Activated CD8-positive, alpha-beta memory T cell treated with anti-CD3 and anti-CD28 coated beads for 24 hours (primary cell): ENCODE measurements around the gene FN1.
"Not testable (repeated sequence)": the region's sequence is repeated elsewhere in the genome, so short reads cannot be mapped to it uniquely, and the experiment has no call there.

Source experiments
- DNase-seq: peaks from one replicate; pipeline ENCODE4 v3.0.0-alpha.2; 2020

Gene FN1

GRCh38 chr2:215363461-215364156 is 72.3 kb downstream of the FN1 start:
- DNase-seq = no peak

GRCh38 chr2:215363039-215363438 is 72.8 kb downstream of the FN1 start:
- no peak for DNase-seq

- no peak for DNase-seq
Measured at GRCh38 chr2:215362562-215362904, 73.3 kb downstream of the FN1 start.

GRCh38 chr2:215361876-215362561 is 73.8 kb downstream of the FN1 start:
- DNase-seq = no peak

- DNase-seq = no peak
Measured at GRCh38 chr2:215361211-215361875, 74.5 kb downstream of the FN1 start.

GRCh38 chr2:215360596-215360995 is 75.3 kb downstream of the FN1 start:
- DNase-seq = no peak

- DNase-seq = not testable (repeated sequence)
Measured at GRCh38 chr2:215360059-215360458, 75.8 kb downstream of the FN1 start.

GRCh38 chr2:215359576-215359922 is 76.3 kb downstream of the FN1 start:
- no peak for DNase-seq

- no peak for DNase-seq
Measured at GRCh38 chr2:215358891-215359575, 76.8 kb downstream of the FN1 start.

- no peak for DNase-seq
Measured at GRCh38 chr2:215358312-215358845, 77.5 kb downstream of the FN1 start.

- no peak for DNase-seq
Measured at GRCh38 chr2:215357660-215358059, 78.2 kb downstream of the FN1 start.

- DNase-seq = no peak
Measured at GRCh38 chr2:215356948-215357461, 78.9 kb downstream of the FN1 start.

- DNase-seq = no peak
Measured at GRCh38 chr2:215356334-215356947, 79.4 kb downstream of the FN1 start.

GRCh38 chr2:215355801-215356200 is 80.1 kb downstream of the FN1 start:
- DNase-seq = no peak

- DNase-seq = no peak
Measured at GRCh38 chr2:215354771-215355695, 80.8 kb downstream of the FN1 start.

- no peak for DNase-seq
Measured at GRCh38 chr2:215352602-215353001, 83.3 kb downstream of the FN1 start.

GRCh38 chr2:215347878-215348277 is 88.0 kb downstream of the FN1 start:
- no peak for DNase-seq

GRCh38 chr2:215338883-215339679 is 96.8 kb downstream of the FN1 start:
- no peak for DNase-seq

- no peak for DNase-seq
Measured at GRCh38 chr2:215332872-215333595, 102.8 kb downstream of the FN1 start.

- DNase-seq = no peak
Measured at GRCh38 chr2:215328066-215328465, 107.8 kb downstream of the FN1 start.
